SW480 (cell line): ENCODE results near the gene CDH12.
"Not testable (repeated sequence)": the region's sequence is repeated elsewhere in the genome, so short reads cannot be mapped to it uniquely, and the experiment has no call there.

Source experiments
- DNase-seq: peaks from one replicate; pipeline ENCODE4 v3.0.0-alpha.2; 2016; ENCODE audit warnings: low spot score

CDH12 gene

GRCh38 chr5:22852807-22853660, at the start of gene CDH12:
TSS of gene CDH12 (minus strand) at chr5:22853344.
- DNase-seq, result no peak

GRCh38 chr5:22901885-22902284, 48.7 kb upstream of the CDH12 start:
- DNase-seq, result no peak

- DNase-seq, result no peak
Measured at GRCh38 chr5:22900801-22901310, 47.7 kb upstream of the CDH12 start.

- DNase-seq, result no peak
Measured at GRCh38 chr5:22899341-22899740, 46.2 kb upstream of the CDH12 start.

GRCh38 chr5:22896152-22896551, 43.0 kb upstream of the CDH12 start:
- DNase-seq, result no peak

GRCh38 chr5:22892441-22892840, 39.3 kb upstream of the CDH12 start:
- DNase-seq, result no peak

- DNase-seq, result peak; percentile 14
Measured at GRCh38 chr5:22889720-22890119, 36.6 kb upstream of the CDH12 start.

- no peak for DNase-seq
Measured at GRCh38 chr5:22887566-22887965, 34.4 kb upstream of the CDH12 start.

- not testable (repeated sequence) for DNase-seq
Measured at GRCh38 chr5:22858911-22859310, 5.8 kb upstream of the CDH12 start.

- no peak for DNase-seq
Measured at GRCh38 chr5:22855824-22856223, 2.7 kb upstream of the CDH12 start.

- no peak for DNase-seq
Measured at GRCh38 chr5:22850981-22851380, 2.2 kb downstream of the CDH12 start.

- no peak for DNase-seq
Measured at GRCh38 chr5:22846693-22847092, 6.5 kb downstream of the CDH12 start.

- DNase-seq, result no peak
Measured at GRCh38 chr5:22844636-22845035, 8.5 kb downstream of the CDH12 start.

GRCh38 chr5:22844155-22844554, 9.0 kb downstream of the CDH12 start:
- no peak for DNase-seq

GRCh38 chr5:22842574-22842973, 10.6 kb downstream of the CDH12 start:
- DNase-seq, result no peak

GRCh38 chr5:22837803-22838202, 15.3 kb downstream of the CDH12 start:
- DNase-seq, result no peak

- DNase-seq, result no peak
Measured at GRCh38 chr5:22835686-22836085, 17.5 kb downstream of the CDH12 start.

- no peak for DNase-seq
Measured at GRCh38 chr5:22793463-22793862, 59.7 kb downstream of the CDH12 start.

- DNase-seq, result no peak
Measured at GRCh38 chr5:22787807-22788206, 65.3 kb downstream of the CDH12 start.

- DNase-seq, result no peak
Measured at GRCh38 chr5:22787398-22787797, 65.7 kb downstream of the CDH12 start.

GRCh38 chr5:22780756-22781155, 72.4 kb downstream of the CDH12 start:
- no peak for DNase-seq

GRCh38 chr5:22779499-22779898, 73.6 kb downstream of the CDH12 start:
- no peak for DNase-seq

- DNase-seq, result no peak
Measured at GRCh38 chr5:22776285-22776684, 76.9 kb downstream of the CDH12 start.

- not testable (repeated sequence) for DNase-seq
Measured at GRCh38 chr5:22774214-22774613, 78.9 kb downstream of the CDH12 start.
